SK-N-SH (cell line): ENCODE results near the gene ECI1. TPM values are rescaled to one million over a fixed set of nuclear protein-coding genes. Genes with fewer than 3 reads are reported as not detected.

Source experiments
- CTCF ChIA-PET: fragments of 300-600, 350-600 bp; formaldehyde crosslinking; extraction: SDS; loops from one replicate; lab custom pipeline; 2021; lab: Yijun Ruan, JAX
- POLR2A ChIA-PET: fragments of 350-600 bp; sonication (Branson Sonifier 250); formaldehyde crosslinking; extraction: SDS; loops from one replicate; lab custom pipeline; 2020; ENCODE audit warnings: antibody characterized with exemption, inconsistent platforms; lab: Yijun Ruan, JAX
- DNase-seq: peaks from one replicate; pipeline ENCODE4 v3.0.0; 2012
- H2AFZ ChIP-seq: fragments of 200-600 bp; sonication (generic); 2 replicates; pipeline ENCODE4 v1.8.1; 2016; ENCODE audit warnings: antibody characterized with exemption, mild to moderate bottlenecking, low read depth
- H3F3A ChIP-seq: fragments of 200-600 bp; sonication (generic); replicated peaks from 2 replicates; pipeline ENCODE3; 2016; ENCODE audit warnings: antibody characterized with exemption, mild to moderate bottlenecking; ENCODE audit not compliant: insufficient read depth
- H3K27ac ChIP-seq, 2 experiments: fragments of 200-500 bp in 1 of 2; fragments of 200-600 bp in 1 of 2; sonication (Bioruptor generic) in 1 of 2; sonication (generic), shearing (Covaris generic) in 1 of 2; 2 replicates each; pipeline versions ENCODE4 v1.5.1 to v1.6.1; 2014 to 2016; ENCODE audit warnings: low read depth in 2 of 2, inconsistent platforms in 1 of 2, low read length in 1 of 2, mild to moderate bottlenecking in 1 of 2, mixed read lengths in 1 of 2
- H3K27me3 ChIP-seq: fragments of 200-600 bp; sonication (generic), shearing (Covaris generic); 2 replicates; pipeline ENCODE4 v1.6.1; 2016; ENCODE audit warnings: mixed run types; ENCODE audit not compliant: insufficient read depth
- H3K36me3 ChIP-seq, 2 experiments: fragments of 200-500 bp in 1 of 2; fragments of 200-600 bp in 1 of 2; sonication (Bioruptor generic) in 1 of 2; sonication (generic) in 1 of 2; replicated peaks in 1 of 2; 2 replicates each; pipeline versions ENCODE3 to v1.5.1; 2014 to 2016; ENCODE audit warnings: low read length in 1 of 2, mild to moderate bottlenecking in 1 of 2; ENCODE audit not compliant: insufficient read depth in 2 of 2, control insufficient read depth in 1 of 2
- H3K4me1 ChIP-seq, 2 experiments: fragments of 200-500 bp in 1 of 2; fragments of 200-600 bp in 1 of 2; sonication (Bioruptor generic) in 1 of 2; sonication (generic), shearing (Covaris generic) in 1 of 2; 2 replicates each; pipeline versions ENCODE4 v1.5.1 to v1.6.1; 2014 to 2016; ENCODE audit warnings: low read depth in 1 of 2, low read length in 1 of 2, mixed run types in 1 of 2; ENCODE audit not compliant: insufficient read depth in 2 of 2, control insufficient read depth in 1 of 2
- H3K4me2 ChIP-seq: fragments of 200-600 bp; sonication (generic), shearing (Covaris generic); 2 replicates; pipeline ENCODE4 v1.6.1; 2017; ENCODE audit warnings: mixed run types
- H3K4me3 ChIP-seq, 2 experiments: fragments of 200-500 bp in 1 of 2; fragments of 200-600 bp in 1 of 2; sonication (Bioruptor generic) in 1 of 2; sonication (generic), shearing (Covaris generic) in 1 of 2; 2 replicates each; pipeline versions ENCODE4 v1.5.1 to v1.8.1; 2014 to 2016; ENCODE audit warnings: low read depth in 2 of 2, inconsistent platforms in 1 of 2, low read length in 1 of 2, mild to moderate bottlenecking in 1 of 2, mixed read lengths in 1 of 2, moderate library complexity in 1 of 2
- H3K79me2 ChIP-seq: fragments of 200-600 bp; sonication (generic); 2 replicates; pipeline ENCODE4 v1.8.1; 2017; ENCODE audit warnings: mild to moderate bottlenecking; ENCODE audit not compliant: insufficient read depth
- H3K9ac ChIP-seq: fragments of 200-600 bp; sonication (generic); 2 replicates; pipeline ENCODE4 v1.6.1; 2017; ENCODE audit warnings: mixed run types
- H3K9me2 ChIP-seq: fragments of 200-600 bp; sonication (generic); 2 replicates; pipeline ENCODE4 v1.6.1; 2017; ENCODE audit warnings: mixed run types
- H3K9me3 ChIP-seq: fragments of 200-600 bp; sonication (generic); 2 replicates; pipeline ENCODE4 v1.6.1; 2017; ENCODE audit warnings: mixed run types, mild to moderate bottlenecking, moderate library complexity
- H4K20me1 ChIP-seq: fragments of 200-600 bp; sonication (generic); 2 replicates; pipeline ENCODE4 v1.6.1; 2017; ENCODE audit warnings: mild to moderate bottlenecking, mixed run types; ENCODE audit not compliant: insufficient read depth
- CHD2 ChIP-seq: fragments of 150-350 bp; IDR thresholded peaks from 2 replicates; pipeline ENCODE4 v1.6.1; 2018; ENCODE audit warnings: low read length; ENCODE audit not compliant: partially characterized antibody
- EP300 ChIP-seq, 2 experiments: IDR thresholded peaks; 2 replicates each; pipeline versions ENCODE4 v1.4.0 to v1.6.1; 2012; ENCODE audit warnings: borderline replicate concordance in 1 of 2, low read depth in 1 of 2, low read length in 1 of 2
- EZH2phosphoT487 ChIP-seq: fragments of 200-600 bp; sonication (generic); IDR thresholded peaks from 2 replicates; pipeline ENCODE4 v1.6.1; 2017; ENCODE audit warnings: low read depth, mixed run types, mild to moderate bottlenecking, antibody characterized with exemption, moderate library complexity, borderline replicate concordance
- FOXJ3 ChIP-seq: sonication (generic); formaldehyde crosslinking; IDR thresholded peaks from 2 replicates; pipeline ENCODE4 v1.5.1; 2020; ENCODE audit warnings: mild to moderate bottlenecking, missing genetic modification reagents
- GABPA ChIP-seq: IDR thresholded peaks from 2 replicates; pipeline ENCODE4 v1.4.0; 2012; ENCODE audit warnings: low read depth, mild to moderate bottlenecking
- GATA2 ChIP-seq: sonication (generic); formaldehyde crosslinking; IDR thresholded peaks from 2 replicates; pipeline ENCODE4 v1.5.0; 2020; ENCODE audit warnings: mild to moderate bottlenecking, missing genetic modification reagents
- MEF2A ChIP-seq: IDR thresholded peaks from 2 replicates; pipeline ENCODE4 v1.4.0; 2012; ENCODE audit warnings: low read depth, borderline replicate concordance
- NFIC ChIP-seq: IDR thresholded peaks from 2 replicates; pipeline ENCODE4 v1.4.0; 2012; ENCODE audit warnings: borderline replicate concordance
- POLR2AphosphoS5 ChIP-seq: IDR thresholded peaks from 2 replicates; pipeline ENCODE4 v1.6.1; 2012; ENCODE audit warnings: low read depth, low read length
- RAD21 ChIP-seq: IDR thresholded peaks from 2 replicates; pipeline ENCODE4 v1.6.1; 2012; ENCODE audit warnings: mild to moderate bottlenecking, low read length
- RCOR1 ChIP-seq: fragments of 150-350 bp; IDR thresholded peaks from 2 replicates; pipeline ENCODE4 v1.6.1; 2017; ENCODE audit warnings: antibody characterized with exemption, low read length
- RXRA ChIP-seq: IDR thresholded peaks from 2 replicates; pipeline ENCODE4 v1.4.0; 2012; ENCODE audit warnings: low read depth, mild to moderate bottlenecking, borderline replicate concordance
- SIN3A ChIP-seq: IDR thresholded peaks from 2 replicates; pipeline ENCODE4 v1.6.1; 2012; ENCODE audit warnings: low read depth, mild to moderate bottlenecking, low read length, moderate library complexity, borderline replicate concordance
- SMC3 ChIP-seq: IDR thresholded peaks from 2 replicates; pipeline ENCODE4 v1.6.1; 2012; ENCODE audit warnings: low read depth, low read length, improper control_type of control experiment
- TAF1 ChIP-seq: IDR thresholded peaks from 2 replicates; pipeline ENCODE4 v1.6.1; 2012; ENCODE audit warnings: low read depth, mild to moderate bottlenecking, low read length, moderate library complexity, borderline replicate concordance
- TCF12 ChIP-seq: IDR thresholded peaks from 2 replicates; pipeline ENCODE4 v1.4.0; 2012
- TEAD4 ChIP-seq: IDR thresholded peaks from 2 replicates; pipeline ENCODE4 v1.4.0; 2012; ENCODE audit warnings: mild to moderate bottlenecking, borderline replicate concordance; ENCODE audit not compliant: insufficient read depth
- YY1 ChIP-seq: IDR thresholded peaks from 2 replicates; pipeline ENCODE4 v1.4.0; 2012; ENCODE audit warnings: low read depth, mild to moderate bottlenecking
- WGBS: methylation state at CpG from one replicate; pipeline ENCODE4 v1.1.6; 2017; ENCODE audit warnings: low lambda C conversion rate; 5-methylcytosine and 5-hydroxymethylcytosine counted together
- polyA plus RNA-seq, 3 experiments: library from polyadenylated mRNA; depleted of rRNA; stranded (reverse); fragments of >200 nt; gene quantifications; 2 replicates each; pipeline ENCODE4 v1.2.3, GENCODE V29; 2012
- TF ChIP-seq, protein P1 (sequence below): fragments of 150-350 bp; IDR thresholded peaks from 2 replicates; pipeline ENCODE4 v1.6.1; 2016; ENCODE audit warnings: mild to moderate bottlenecking, low read depth, low read length
- TF ChIP-seq, protein P2 (sequence below): IDR thresholded peaks from 2 replicates; pipeline ENCODE4 v1.4.0; 2012; ENCODE audit warnings: low read depth, borderline replicate concordance
- TF ChIP-seq, protein P3 (sequence below): IDR thresholded peaks from 2 replicates; pipeline ENCODE4 v1.6.1; 2012; ENCODE audit warnings: mild to moderate bottlenecking, low read depth, low read length, moderate library complexity
- TF ChIP-seq, protein P4 (sequence below): IDR thresholded peaks from 2 replicates; pipeline ENCODE4 v1.4.0; 2012; ENCODE audit warnings: low read depth, borderline replicate concordance

ECI1 gene, protein sequence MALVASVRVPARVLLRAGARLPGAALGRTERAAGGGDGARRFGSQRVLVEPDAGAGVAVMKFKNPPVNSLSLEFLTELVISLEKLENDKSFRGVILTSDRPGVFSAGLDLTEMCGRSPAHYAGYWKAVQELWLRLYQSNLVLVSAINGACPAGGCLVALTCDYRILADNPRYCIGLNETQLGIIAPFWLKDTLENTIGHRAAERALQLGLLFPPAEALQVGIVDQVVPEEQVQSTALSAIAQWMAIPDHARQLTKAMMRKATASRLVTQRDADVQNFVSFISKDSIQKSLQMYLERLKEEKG
- polyA plus RNA-seq (2012; rRNA removed) = 53.3 and 61.8 TPM in 2 replicates
- polyA plus RNA-seq (2012; cell fraction: cytosol; rRNA removed) = 25.8 and 38.7 TPM in 2 replicates
- polyA plus RNA-seq (2012; cell fraction: nucleus; rRNA removed) = 72.9 and 107 TPM in 2 replicates

DNA sequence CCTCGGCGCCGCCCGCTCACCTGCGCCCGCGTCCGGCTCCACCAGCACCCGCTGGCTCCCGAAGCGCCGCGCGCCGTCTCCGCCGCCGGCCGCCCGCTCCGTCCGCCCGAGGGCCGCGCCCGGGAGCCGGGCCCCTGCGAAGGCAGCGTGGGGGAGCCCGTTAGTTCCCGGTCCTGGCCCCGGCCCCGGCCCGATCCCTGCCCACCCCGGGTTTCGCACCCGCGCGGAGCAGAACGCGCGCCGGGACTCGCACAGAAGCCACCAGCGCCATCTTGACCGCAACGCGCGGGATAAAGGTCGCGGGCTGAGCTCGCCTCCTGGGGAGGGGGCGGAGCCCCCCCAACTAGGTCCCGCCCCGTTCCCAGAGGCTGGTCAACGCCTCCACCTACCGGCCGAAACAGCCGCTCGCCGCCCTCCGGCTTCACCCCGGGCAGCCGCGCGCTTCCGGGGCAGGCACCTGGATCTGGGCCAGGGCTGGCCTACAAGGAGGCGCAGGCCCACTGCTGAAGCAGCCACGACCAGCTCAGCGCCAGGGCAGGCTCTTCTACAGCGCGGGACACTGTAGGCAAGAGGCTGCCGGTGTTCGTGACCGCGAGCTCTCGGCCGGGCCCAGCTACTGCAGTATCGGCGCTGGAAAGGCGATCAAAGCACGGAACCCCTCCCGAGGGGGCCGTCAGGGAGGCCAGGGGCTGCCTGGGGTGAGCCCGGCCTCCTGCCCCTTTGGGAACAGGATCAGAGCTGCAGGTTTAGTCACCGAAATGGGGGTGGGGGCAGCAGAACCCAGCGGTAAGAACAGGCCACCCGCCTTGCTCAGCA is at the start of gene ECI1:
TSS of gene ECI1 (minus strand) at position 292 of the 816 bp plus-strand sequence. CDS start at position 271, 21 bp downstream.
- H3K4me1 ChIP-seq = peaks cover 7 to 13% of the 10 kb centered on the region in 2 experiments; a peak in 1 of 4 replicates
- peaks cover 13% of the 10 kb centered on the region; the same call in 1 of the 2 replicates for H4K20me1 ChIP-seq
- peak; percentile 100 for DNase-seq
- H2AFZ ChIP-seq = peak within 1 kb of the TSS; percentile 75; the same call in 1 of the 2 replicates
- H3K9ac ChIP-seq = peak within 1 kb of the TSS; percentile 72
- peak within 1 kb of the TSS; percentile 50 to 81 for H3K4me3 ChIP-seq
- peak within 1 kb of the TSS; percentile 73 to 84 for H3K27ac ChIP-seq
- H3K36me3 ChIP-seq = peaks cover 20 to 43% of the 10 kb centered on the region in 2 experiments
- H3K27me3 ChIP-seq = no peaks in the 10 kb centered on the region
- peaks cover 43% of the 10 kb centered on the region for H3F3A ChIP-seq
- H3K9me2 ChIP-seq = no peaks in the 10 kb centered on the region
- ChIA-PET POLR2A (interaction anchor here (0.6 to 1.8 kb wide), 13 partner anchors 10 to 287 kb away, joined by 3 to 8 read pairs (median 3); partner anchors contain the start of genes RPS2 and TRAF7), CTCF (interaction anchor here (0.7 to 3.5 kb wide), 21 partner anchors 10 to 250 kb away, joined by 3 to 33 read pairs (median 5); partner anchors contain the start of genes ABCA3, CASKIN1, DNASE1L2 and MLST8)
- H3K4me2 ChIP-seq = peak within 1 kb of the TSS; percentile 89
- H3K79me2 ChIP-seq = peaks cover 51% of the 10 kb centered on the region
- WGBS = under 1% methylated on average over 17 of the region's 88 CpGs
- H3K9me3 ChIP-seq = no peaks in the 10 kb centered on the region
- TF ChIP-seq, protein P1, sequence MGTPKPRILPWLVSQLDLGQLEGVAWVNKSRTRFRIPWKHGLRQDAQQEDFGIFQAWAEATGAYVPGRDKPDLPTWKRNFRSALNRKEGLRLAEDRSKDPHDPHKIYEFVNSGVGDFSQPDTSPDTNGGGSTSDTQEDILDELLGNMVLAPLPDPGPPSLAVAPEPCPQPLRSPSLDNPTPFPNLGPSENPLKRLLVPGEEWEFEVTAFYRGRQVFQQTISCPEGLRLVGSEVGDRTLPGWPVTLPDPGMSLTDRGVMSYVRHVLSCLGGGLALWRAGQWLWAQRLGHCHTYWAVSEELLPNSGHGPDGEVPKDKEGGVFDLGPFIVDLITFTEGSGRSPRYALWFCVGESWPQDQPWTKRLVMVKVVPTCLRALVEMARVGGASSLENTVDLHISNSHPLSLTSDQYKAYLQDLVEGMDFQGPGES = no peak
- TF ChIP-seq MEF2A (no peak), GABPA (peak; percentile 64), CHD2 (peak; percentile 69), FOXJ3 (peak; percentile 54; the same call in 1 of the 2 replicates), POLR2AphosphoS5 (peak; percentile 65), SMC3 (peak; percentile 24; the same call in 1 of the 2 replicates), NFIC (peak; percentile 95), YY1 (peak; percentile 88), GATA2 (no peak), RAD21 (peak; percentile 53), RCOR1 (peak; percentile 48; the same call in 1 of the 2 replicates), TAF1 (peak; percentile 93), TEAD4 (no peak), TCF12 (no peak), SIN3A (peak; percentile 71; the same call in 1 of the 2 replicates), EZH2phosphoT487 (no peak), RXRA (no peak), EP300 (IDR thresholded peaks at IDR 0.05; ENCODE audit: borderline replicate concordance in 1 of 2, low read depth in 1 of 2, low read length in 1 of 2) (0 out of 4 replicates have a peak, but pooled peaks of 1 of the 2 experiments have one; percentile 14)
- TF ChIP-seq, protein P2, sequence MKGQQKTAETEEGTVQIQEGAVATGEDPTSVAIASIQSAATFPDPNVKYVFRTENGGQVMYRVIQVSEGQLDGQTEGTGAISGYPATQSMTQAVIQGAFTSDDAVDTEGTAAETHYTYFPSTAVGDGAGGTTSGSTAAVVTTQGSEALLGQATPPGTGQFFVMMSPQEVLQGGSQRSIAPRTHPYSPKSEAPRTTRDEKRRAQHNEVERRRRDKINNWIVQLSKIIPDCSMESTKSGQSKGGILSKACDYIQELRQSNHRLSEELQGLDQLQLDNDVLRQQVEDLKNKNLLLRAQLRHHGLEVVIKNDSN = no peak
- TF ChIP-seq, protein P3, sequence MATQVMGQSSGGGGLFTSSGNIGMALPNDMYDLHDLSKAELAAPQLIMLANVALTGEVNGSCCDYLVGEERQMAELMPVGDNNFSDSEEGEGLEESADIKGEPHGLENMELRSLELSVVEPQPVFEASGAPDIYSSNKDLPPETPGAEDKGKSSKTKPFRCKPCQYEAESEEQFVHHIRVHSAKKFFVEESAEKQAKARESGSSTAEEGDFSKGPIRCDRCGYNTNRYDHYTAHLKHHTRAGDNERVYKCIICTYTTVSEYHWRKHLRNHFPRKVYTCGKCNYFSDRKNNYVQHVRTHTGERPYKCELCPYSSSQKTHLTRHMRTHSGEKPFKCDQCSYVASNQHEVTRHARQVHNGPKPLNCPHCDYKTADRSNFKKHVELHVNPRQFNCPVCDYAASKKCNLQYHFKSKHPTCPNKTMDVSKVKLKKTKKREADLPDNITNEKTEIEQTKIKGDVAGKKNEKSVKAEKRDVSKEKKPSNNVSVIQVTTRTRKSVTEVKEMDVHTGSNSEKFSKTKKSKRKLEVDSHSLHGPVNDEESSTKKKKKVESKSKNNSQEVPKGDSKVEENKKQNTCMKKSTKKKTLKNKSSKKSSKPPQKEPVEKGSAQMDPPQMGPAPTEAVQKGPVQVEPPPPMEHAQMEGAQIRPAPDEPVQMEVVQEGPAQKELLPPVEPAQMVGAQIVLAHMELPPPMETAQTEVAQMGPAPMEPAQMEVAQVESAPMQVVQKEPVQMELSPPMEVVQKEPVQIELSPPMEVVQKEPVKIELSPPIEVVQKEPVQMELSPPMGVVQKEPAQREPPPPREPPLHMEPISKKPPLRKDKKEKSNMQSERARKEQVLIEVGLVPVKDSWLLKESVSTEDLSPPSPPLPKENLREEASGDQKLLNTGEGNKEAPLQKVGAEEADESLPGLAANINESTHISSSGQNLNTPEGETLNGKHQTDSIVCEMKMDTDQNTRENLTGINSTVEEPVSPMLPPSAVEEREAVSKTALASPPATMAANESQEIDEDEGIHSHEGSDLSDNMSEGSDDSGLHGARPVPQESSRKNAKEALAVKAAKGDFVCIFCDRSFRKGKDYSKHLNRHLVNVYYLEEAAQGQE = peak; percentile 41; the same call in 1 of the 2 replicates
- TF ChIP-seq, protein P4, sequence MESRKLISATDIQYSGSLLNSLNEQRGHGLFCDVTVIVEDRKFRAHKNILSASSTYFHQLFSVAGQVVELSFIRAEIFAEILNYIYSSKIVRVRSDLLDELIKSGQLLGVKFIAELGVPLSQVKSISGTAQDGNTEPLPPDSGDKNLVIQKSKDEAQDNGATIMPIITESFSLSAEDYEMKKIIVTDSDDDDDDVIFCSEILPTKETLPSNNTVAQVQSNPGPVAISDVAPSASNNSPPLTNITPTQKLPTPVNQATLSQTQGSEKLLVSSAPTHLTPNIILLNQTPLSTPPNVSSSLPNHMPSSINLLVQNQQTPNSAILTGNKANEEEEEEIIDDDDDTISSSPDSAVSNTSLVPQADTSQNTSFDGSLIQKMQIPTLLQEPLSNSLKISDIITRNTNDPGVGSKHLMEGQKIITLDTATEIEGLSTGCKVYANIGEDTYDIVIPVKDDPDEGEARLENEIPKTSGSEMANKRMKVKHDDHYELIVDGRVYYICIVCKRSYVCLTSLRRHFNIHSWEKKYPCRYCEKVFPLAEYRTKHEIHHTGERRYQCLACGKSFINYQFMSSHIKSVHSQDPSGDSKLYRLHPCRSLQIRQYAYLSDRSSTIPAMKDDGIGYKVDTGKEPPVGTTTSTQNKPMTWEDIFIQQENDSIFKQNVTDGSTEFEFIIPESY = no peak
